ENCODE measurements around the gene TPI1.
"Not testable (repeated sequence)": the region's sequence is repeated elsewhere in the genome, so short reads cannot be mapped to it uniquely, and the experiment has no call there.

TPI1 gene

DNA sequence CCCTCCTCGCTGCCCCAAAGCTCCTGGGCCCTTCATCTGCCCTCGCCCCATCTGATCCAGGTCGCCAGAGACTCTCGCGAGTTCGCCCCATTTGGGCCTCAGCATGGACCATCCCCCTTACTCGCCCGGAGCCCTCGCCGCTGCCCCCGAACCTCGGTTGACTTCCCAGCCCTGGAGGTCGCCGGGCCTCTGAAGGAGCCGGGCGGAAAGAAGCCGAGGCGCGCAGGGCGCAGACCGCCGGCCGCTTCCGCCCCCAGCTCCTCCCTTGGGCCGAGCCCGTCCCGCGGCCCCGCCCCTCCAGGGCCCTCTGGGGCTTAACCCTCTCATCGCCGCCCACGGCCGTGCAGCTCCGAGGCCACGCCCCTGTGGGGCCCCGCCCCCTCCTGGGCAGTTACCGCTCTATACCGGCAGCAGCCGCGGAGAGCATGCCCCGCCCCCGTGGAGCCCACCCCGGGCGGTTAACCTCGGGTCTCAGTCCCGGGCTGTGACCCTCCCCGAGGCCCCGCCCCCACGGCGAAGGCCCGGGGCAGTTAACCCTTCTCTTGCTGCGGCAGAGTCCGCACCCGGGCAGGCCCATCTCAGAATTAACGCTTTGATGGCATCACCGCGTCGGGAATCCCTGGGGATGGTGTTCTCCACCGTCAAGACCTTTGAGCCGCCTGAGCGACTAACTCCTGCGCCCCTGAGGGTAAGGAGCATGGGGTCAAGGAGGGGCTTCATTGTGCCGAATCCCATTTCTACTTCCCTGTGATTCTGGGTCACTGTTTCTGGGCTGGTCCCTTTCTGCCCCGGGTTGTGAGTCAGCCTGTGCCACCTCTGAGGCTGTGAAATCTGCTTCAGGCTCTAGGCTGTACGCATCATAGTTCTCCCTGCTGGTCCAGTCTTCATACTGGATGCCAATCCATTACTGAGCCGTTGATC, 6.0 kb downstream of the TPI1 start, which contains the start of gene SPSB2:
Gene SPSB2, minus strand, starts transcription at position 210 of the 921 bp plus-strand sequence. CDS start 402 bp downstream, outside the sequence.
- H3K4me3 ChIP-seq (IDR thresholded peaks at IDR 0.05; ENCODE audit: insufficient read depth, low read depth, low read length), result no peak within 1 kb of the TSS
- H3K79me2 ChIP-seq (ENCODE audit: insufficient read depth, low read depth), result peaks cover 16% of the 10 kb centered on the region
- peaks cover 8% of the 10 kb centered on the region; the same call in 1 of the 2 replicates for H4K20me1 ChIP-seq (ENCODE audit: insufficient read depth)
- H3K9ac ChIP-seq, result peak within 1 kb of the TSS; percentile 56; the same call in 1 of the 2 replicates
- TF ChIP-seq, protein P1, sequence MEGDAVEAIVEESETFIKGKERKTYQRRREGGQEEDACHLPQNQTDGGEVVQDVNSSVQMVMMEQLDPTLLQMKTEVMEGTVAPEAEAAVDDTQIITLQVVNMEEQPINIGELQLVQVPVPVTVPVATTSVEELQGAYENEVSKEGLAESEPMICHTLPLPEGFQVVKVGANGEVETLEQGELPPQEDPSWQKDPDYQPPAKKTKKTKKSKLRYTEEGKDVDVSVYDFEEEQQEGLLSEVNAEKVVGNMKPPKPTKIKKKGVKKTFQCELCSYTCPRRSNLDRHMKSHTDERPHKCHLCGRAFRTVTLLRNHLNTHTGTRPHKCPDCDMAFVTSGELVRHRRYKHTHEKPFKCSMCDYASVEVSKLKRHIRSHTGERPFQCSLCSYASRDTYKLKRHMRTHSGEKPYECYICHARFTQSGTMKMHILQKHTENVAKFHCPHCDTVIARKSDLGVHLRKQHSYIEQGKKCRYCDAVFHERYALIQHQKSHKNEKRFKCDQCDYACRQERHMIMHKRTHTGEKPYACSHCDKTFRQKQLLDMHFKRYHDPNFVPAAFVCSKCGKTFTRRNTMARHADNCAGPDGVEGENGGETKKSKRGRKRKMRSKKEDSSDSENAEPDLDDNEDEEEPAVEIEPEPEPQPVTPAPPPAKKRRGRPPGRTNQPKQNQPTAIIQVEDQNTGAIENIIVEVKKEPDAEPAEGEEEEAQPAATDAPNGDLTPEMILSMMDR (conservative IDR thresholded peaks at IDR 0.05; ENCODE audit: low read depth, low read length), result no peak
- peak within 1 kb of the TSS; percentile 9; the same call in 1 of the 2 replicates for H3K27ac ChIP-seq
- no peaks in the 10 kb centered on the region; the same call in 1 of the 2 replicates for H3K36me3 ChIP-seq (ENCODE audit: insufficient read depth)
- H3K4me2 ChIP-seq, result peak within 1 kb of the TSS; percentile 93
- H2AFZ ChIP-seq (ENCODE audit: low read depth), result peak within 1 kb of the TSS; percentile 78
- no peaks in the 10 kb centered on the region for H3K27me3 ChIP-seq (ENCODE audit: insufficient read depth, low read depth)
- H3K4me1 ChIP-seq (ENCODE audit: low read depth, poor library complexity, severe bottlenecking), result peaks cover 46% of the 10 kb centered on the region

DNA sequence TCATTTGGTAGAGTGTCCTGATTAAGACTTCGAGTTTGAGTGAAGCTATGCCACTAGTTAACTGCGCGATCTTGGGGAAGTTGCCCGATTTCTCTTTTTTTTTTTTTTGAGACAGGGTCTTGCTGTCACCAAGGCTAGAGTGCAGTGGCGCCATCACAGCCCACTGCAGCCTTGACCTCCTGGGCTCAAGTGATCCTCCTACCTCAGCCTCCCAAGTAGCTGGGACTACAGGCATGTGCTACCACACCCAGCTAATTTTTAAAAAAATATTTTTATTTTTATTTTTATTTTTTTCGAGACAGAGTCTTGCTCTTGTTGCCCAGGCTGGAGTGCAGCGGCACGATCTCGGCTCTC, 6.7 kb downstream of the TPI1 start:
- Histone ChIP-seq H2AFZ (ENCODE audit: low read depth) (peak overlapping the region; percentile 78), H3K27ac (peak overlapping the region; percentile 9; the same call in 1 of the 2 replicates)
- not testable (repeated sequence) for H3K36me3 ChIP-seq (ENCODE audit: insufficient read depth)

DNA sequence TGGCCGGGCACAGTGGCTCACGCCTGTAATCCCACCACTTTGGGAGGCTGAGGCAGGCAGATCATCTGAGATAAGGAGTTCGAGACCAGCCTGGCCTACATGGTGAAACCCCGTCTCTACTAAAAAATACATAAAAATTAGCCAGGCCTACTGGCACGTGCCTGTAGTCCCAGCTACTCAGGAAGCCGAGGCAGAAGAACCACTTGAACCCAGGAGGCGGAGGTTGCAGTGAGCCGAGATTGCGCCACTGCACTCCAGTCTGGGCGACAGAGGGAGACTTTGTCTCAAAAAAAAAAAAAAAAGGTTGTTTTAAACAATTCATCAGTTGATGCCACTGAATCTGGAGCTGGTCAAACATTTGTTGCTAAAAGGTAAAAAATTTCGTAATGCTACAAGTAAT, 12.5 kb downstream of the TPI1 start:
- not testable (repeated sequence) for H3K4me1 ChIP-seq (ENCODE audit: low read depth, poor library complexity, severe bottlenecking); H2AFZ ChIP-seq (ENCODE audit: low read depth); H3K4me3 ChIP-seq (IDR thresholded peaks at IDR 0.05; ENCODE audit: insufficient read depth, low read depth, low read length); H3K79me2 ChIP-seq (ENCODE audit: insufficient read depth, low read depth); H4K20me1 ChIP-seq (ENCODE audit: insufficient read depth); H3K9ac ChIP-seq; H3K36me3 ChIP-seq (ENCODE audit: insufficient read depth); H3K27me3 ChIP-seq (ENCODE audit: insufficient read depth, low read depth); H3K27ac ChIP-seq; H3K4me2 ChIP-seq

More for the DNA sequence above, 6.7 kb downstream of the TPI1 start:
- not testable (repeated sequence) for H3K27me3 ChIP-seq (ENCODE audit: insufficient read depth, low read depth); H3K79me2 ChIP-seq (ENCODE audit: insufficient read depth, low read depth); H3K4me3 ChIP-seq (IDR thresholded peaks at IDR 0.05; ENCODE audit: insufficient read depth, low read depth, low read length); H4K20me1 ChIP-seq (ENCODE audit: insufficient read depth)
- H3K4me1 ChIP-seq (ENCODE audit: low read depth, poor library complexity, severe bottlenecking), result peaks cover 42% of the 10 kb centered on the region
- H3K4me2 ChIP-seq, result peak overlapping the region; percentile 49
- H3K9ac ChIP-seq, result peak overlapping the region; percentile 26; the same call in 1 of the 2 replicates

DNA sequence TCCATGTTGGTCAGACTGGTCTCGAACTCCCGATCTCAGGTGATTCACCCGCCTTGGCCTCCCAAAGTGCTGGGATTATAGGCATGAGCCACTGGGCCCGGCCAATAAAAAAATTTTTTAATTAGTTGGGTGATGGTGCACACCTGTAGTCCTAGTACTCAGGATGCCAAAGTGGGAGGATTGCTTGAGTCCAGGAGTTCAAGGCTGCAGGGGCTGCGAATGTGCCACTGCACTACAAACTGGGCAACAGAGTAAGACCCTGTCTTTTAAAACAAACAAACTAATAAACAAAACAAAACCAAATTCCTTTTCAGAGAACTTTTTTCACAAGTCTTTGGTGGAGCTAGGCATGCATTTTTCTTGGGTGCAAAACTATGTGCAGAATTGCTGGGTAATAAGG, 15.9 kb downstream of the TPI1 start:
- Histone ChIP-seq H3K36me3 (ENCODE audit: insufficient read depth) (no peaks in the 10 kb centered on the region), H3K9ac (no peak overlapping the region), H3K4me3 (IDR thresholded peaks at IDR 0.05; ENCODE audit: insufficient read depth, low read depth, low read length) (no peak overlapping the region), H3K79me2 (ENCODE audit: insufficient read depth, low read depth) (no peaks in the 10 kb centered on the region), H2AFZ (ENCODE audit: low read depth) (no peak overlapping the region), H3K27me3 (ENCODE audit: insufficient read depth, low read depth) (no peaks in the 10 kb centered on the region), H3K4me2 (no peak overlapping the region), H3K27ac (no peak overlapping the region), H3K4me1 (ENCODE audit: low read depth, poor library complexity, severe bottlenecking) (peaks cover 9% of the 10 kb centered on the region), H4K20me1 (ENCODE audit: insufficient read depth) (no peaks in the 10 kb centered on the region)
- TF ChIP-seq, protein P1 (conservative IDR thresholded peaks at IDR 0.05; ENCODE audit: low read depth, low read length), result no peak

DNA sequence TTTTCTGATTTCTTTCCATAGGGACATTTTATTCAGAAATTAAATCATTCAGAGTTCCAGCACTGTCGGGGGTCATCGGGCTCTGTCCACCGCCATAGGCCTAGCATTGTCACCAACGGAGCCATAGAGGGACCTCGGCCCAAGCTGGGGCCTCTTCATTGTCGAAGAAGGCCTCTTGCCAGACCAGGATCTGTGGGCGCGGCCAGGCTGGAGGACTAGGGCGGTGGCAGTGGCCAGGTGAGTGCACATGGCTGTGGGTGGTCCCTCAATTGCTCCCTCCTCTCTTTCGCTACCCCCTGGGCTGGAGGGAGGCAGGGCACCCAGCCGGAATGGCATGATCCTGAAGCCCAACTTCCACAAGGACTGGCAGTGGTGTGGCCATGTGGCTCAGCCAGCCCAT, 16.4 kb downstream of the TPI1 start:
- Histone ChIP-seq H3K4me1 (ENCODE audit: low read depth, poor library complexity, severe bottlenecking) (peaks cover 14% of the 10 kb centered on the region), H4K20me1 (ENCODE audit: insufficient read depth) (no peaks in the 10 kb centered on the region), H3K27ac (no peak overlapping the region), H3K4me2 (no peak overlapping the region), H3K4me3 (IDR thresholded peaks at IDR 0.05; ENCODE audit: insufficient read depth, low read depth, low read length) (no peak overlapping the region), H3K79me2 (ENCODE audit: insufficient read depth, low read depth) (no peaks in the 10 kb centered on the region), H3K36me3 (ENCODE audit: insufficient read depth) (no peaks in the 10 kb centered on the region), H3K9ac (no peak overlapping the region), H2AFZ (ENCODE audit: low read depth) (no peak overlapping the region), H3K27me3 (ENCODE audit: insufficient read depth, low read depth) (no peaks in the 10 kb centered on the region)
- TF ChIP-seq, protein P1 (conservative IDR thresholded peaks at IDR 0.05; ENCODE audit: low read depth, low read length), result no peak

Data from KMS-11 (cell line).